ENCODE data around the gene CAMP.

The CAMP gene

DNA sequence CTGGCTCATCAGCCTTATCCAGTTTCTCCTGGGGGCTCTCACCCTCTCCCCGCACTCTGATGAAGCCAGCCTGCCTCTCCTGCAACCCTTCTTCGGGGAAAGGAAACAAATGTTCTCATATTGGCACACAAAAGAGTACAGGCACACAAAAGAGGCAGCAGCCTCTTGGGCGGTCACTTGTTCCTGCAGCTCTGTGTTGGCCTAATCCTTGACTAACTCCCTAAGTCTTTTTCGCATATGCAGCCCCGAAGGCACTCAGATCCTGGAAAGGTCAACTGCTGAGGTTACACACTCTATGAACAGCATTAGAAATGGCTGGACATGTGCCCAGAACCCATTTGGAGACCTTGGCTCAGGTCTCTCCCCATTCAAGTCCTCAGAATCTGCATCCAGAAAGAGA lies 7.4 kb upstream of the CAMP start:
- Histone ChIP-seq H3K27me3 (ENCODE audit: control insufficient read depth, insufficient read depth, low read length) (peaks cover 2% of the 10 kb centered on the region), H3K36me3 (ENCODE audit: control insufficient read depth, insufficient read depth, low read length) (no peaks in the 10 kb centered on the region), H3K4me1 (ENCODE audit: control insufficient read depth, insufficient read depth, low read length) (no peaks in the 10 kb centered on the region), H3K9ac (ENCODE audit: low read depth, low read length) (no peak overlapping the region), H3K4me3 (ENCODE audit: low read depth, low read length) (no peak overlapping the region), H3K9me3 (ENCODE audit: control insufficient read depth, insufficient read depth, low read length) (no peaks in the 10 kb centered on the region)

- peaks cover 2% of the 10 kb centered on the region for H3K27me3 ChIP-seq (ENCODE audit: control insufficient read depth, insufficient read depth, low read length)
- no peaks in the 10 kb centered on the region for H3K36me3 ChIP-seq (ENCODE audit: control insufficient read depth, insufficient read depth, low read length)
- H3K4me3 ChIP-seq (ENCODE audit: low read depth, low read length), result no peak overlapping the region
- H3K4me1 ChIP-seq (ENCODE audit: control insufficient read depth, insufficient read depth, low read length), result no peaks in the 10 kb centered on the region
- H3K9ac ChIP-seq (ENCODE audit: low read depth, low read length), result no peak overlapping the region
- no peaks in the 10 kb centered on the region for H3K9me3 ChIP-seq (ENCODE audit: control insufficient read depth, insufficient read depth, low read length)
Measured at GRCh38 chr3:48217449-48217848, 5.8 kb upstream of the CAMP start.

- Histone ChIP-seq H3K36me3 (ENCODE audit: control insufficient read depth, insufficient read depth, low read length) (no peaks in the 10 kb centered on the region), H3K4me1 (ENCODE audit: control insufficient read depth, insufficient read depth, low read length) (no peaks in the 10 kb centered on the region), H3K9me3 (ENCODE audit: control insufficient read depth, insufficient read depth, low read length) (no peaks in the 10 kb centered on the region), H3K27me3 (ENCODE audit: control insufficient read depth, insufficient read depth, low read length) (peaks cover 2% of the 10 kb centered on the region), H3K4me3 (ENCODE audit: low read depth, low read length) (no peak overlapping the region), H3K9ac (ENCODE audit: low read depth, low read length) (no peak overlapping the region)
Measured at GRCh38 chr3:48218537-48218936, 4.8 kb upstream of the CAMP start.

- H3K27me3 ChIP-seq (ENCODE audit: control insufficient read depth, insufficient read depth, low read length), result peaks cover 2% of the 10 kb centered on the region
- no peaks in the 10 kb centered on the region for H3K4me1 ChIP-seq (ENCODE audit: control insufficient read depth, insufficient read depth, low read length)
- H3K4me3 ChIP-seq (ENCODE audit: low read depth, low read length), result no peak overlapping the region
- H3K9ac ChIP-seq (ENCODE audit: low read depth, low read length), result no peak overlapping the region
- H3K36me3 ChIP-seq (ENCODE audit: control insufficient read depth, insufficient read depth, low read length), result no peaks in the 10 kb centered on the region
- H3K9me3 ChIP-seq (ENCODE audit: control insufficient read depth, insufficient read depth, low read length), result no peaks in the 10 kb centered on the region
Measured at GRCh38 chr3:48219543-48219942, 3.8 kb upstream of the CAMP start.

DNA sequence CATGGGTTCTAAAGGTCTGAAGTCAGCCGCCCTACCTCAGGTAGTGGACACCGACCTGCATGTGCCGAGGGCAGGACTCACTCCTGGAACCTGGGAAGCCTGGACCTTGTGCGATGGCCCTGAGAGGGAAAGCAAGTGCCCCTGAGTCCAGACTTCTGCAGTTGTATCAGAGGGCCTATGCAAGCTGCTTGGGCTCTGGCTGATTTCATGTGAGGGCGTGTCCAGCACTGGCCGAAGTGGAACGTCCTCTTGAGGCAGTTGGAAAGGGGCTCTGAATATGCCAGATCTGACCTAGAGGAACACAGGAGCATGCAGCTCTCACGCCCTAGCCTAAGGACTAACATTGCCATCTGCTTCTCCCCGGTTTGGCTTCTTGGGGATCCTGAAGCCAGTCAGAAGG lies 2.5 kb upstream of the CAMP start:
- Histone ChIP-seq H3K4me1 (ENCODE audit: control insufficient read depth, insufficient read depth, low read length) (no peaks in the 10 kb centered on the region), H3K4me3 (ENCODE audit: low read depth, low read length) (no peak overlapping the region), H3K9me3 (ENCODE audit: control insufficient read depth, insufficient read depth, low read length) (no peaks in the 10 kb centered on the region), H3K9ac (ENCODE audit: low read depth, low read length) (no peak overlapping the region), H3K36me3 (ENCODE audit: control insufficient read depth, insufficient read depth, low read length) (no peaks in the 10 kb centered on the region), H3K27me3 (ENCODE audit: control insufficient read depth, insufficient read depth, low read length) (peaks cover 2% of the 10 kb centered on the region)

DNA sequence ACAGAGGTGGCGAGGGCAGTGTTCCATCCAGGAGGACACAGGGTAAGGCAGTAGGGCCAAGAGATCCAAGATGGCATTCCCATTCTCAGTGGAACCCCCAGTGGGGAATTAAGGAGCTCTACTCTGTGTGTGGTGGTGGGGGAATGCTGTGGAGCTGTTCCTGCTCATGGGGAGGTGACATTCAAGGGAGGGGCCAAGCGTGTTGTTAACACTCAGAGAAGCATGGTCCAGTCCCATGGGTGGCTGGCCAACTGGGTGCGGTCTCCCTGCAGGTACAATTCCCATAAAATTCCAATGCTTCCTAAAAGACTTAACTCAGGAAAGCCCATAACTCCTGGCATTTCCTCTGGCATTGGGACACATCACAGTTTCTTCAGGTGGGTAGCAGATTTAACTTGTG lies 2.3 kb downstream of the CAMP start:
- H3K4me1 ChIP-seq (ENCODE audit: control insufficient read depth, insufficient read depth, low read length), result no peaks in the 10 kb centered on the region
- H3K9ac ChIP-seq (ENCODE audit: low read depth, low read length), result no peak overlapping the region
- H3K9me3 ChIP-seq (ENCODE audit: control insufficient read depth, insufficient read depth, low read length), result no peaks in the 10 kb centered on the region
- H3K4me3 ChIP-seq (ENCODE audit: low read depth, low read length), result no peak overlapping the region
- no peaks in the 10 kb centered on the region for H3K27me3 ChIP-seq (ENCODE audit: control insufficient read depth, insufficient read depth, low read length)
- H3K36me3 ChIP-seq (ENCODE audit: control insufficient read depth, insufficient read depth, low read length), result no peaks in the 10 kb centered on the region

GRCh38 chr3:48226939-48227338 lies 3.6 kb downstream of the CAMP start:
- Histone ChIP-seq H3K4me3 (ENCODE audit: low read depth, low read length) (no peak overlapping the region), H3K36me3 (ENCODE audit: control insufficient read depth, insufficient read depth, low read length) (no peaks in the 10 kb centered on the region), H3K4me1 (ENCODE audit: control insufficient read depth, insufficient read depth, low read length) (no peaks in the 10 kb centered on the region), H3K9me3 (ENCODE audit: control insufficient read depth, insufficient read depth, low read length) (no peaks in the 10 kb centered on the region), H3K27me3 (ENCODE audit: control insufficient read depth, insufficient read depth, low read length) (no peaks in the 10 kb centered on the region), H3K9ac (ENCODE audit: low read depth, low read length) (no peak overlapping the region)

- H3K4me3 ChIP-seq (ENCODE audit: low read depth, low read length), result no peak overlapping the region
Measured at GRCh38 chr3:48232232-48232631, 8.9 kb downstream of the CAMP start.

GRCh38 chr3:48232734-48233133 lies 9.4 kb downstream of the CAMP start:
- H3K36me3 ChIP-seq (ENCODE audit: control insufficient read depth, insufficient read depth, low read length), result no peaks in the 10 kb centered on the region
- H3K27me3 ChIP-seq (ENCODE audit: control insufficient read depth, insufficient read depth, low read length), result no peaks in the 10 kb centered on the region
- H3K9me3 ChIP-seq (ENCODE audit: control insufficient read depth, insufficient read depth, low read length), result no peaks in the 10 kb centered on the region
- peaks cover 6% of the 10 kb centered on the region for H3K4me1 ChIP-seq (ENCODE audit: control insufficient read depth, insufficient read depth, low read length)
- no peak overlapping the region for H3K9ac ChIP-seq (ENCODE audit: low read depth, low read length)
- no peak overlapping the region for H3K4me3 ChIP-seq (ENCODE audit: low read depth, low read length)

More at GRCh38 chr3:48232232-48232631, 8.9 kb downstream of the CAMP start:
- Histone ChIP-seq H3K27me3 (ENCODE audit: control insufficient read depth, insufficient read depth, low read length) (no peaks in the 10 kb centered on the region), H3K9me3 (ENCODE audit: control insufficient read depth, insufficient read depth, low read length) (no peaks in the 10 kb centered on the region), H3K9ac (ENCODE audit: low read depth, low read length) (no peak overlapping the region), H3K36me3 (ENCODE audit: control insufficient read depth, insufficient read depth, low read length) (no peaks in the 10 kb centered on the region), H3K4me1 (ENCODE audit: control insufficient read depth, insufficient read depth, low read length) (peaks cover 6% of the 10 kb centered on the region)

GRCh38 chr3:48233542-48233941 lies 10.2 kb downstream of the CAMP start:
- Histone ChIP-seq H3K4me1 (ENCODE audit: control insufficient read depth, insufficient read depth, low read length) (peaks cover 6% of the 10 kb centered on the region), H3K4me3 (ENCODE audit: low read depth, low read length) (no peak overlapping the region), H3K36me3 (ENCODE audit: control insufficient read depth, insufficient read depth, low read length) (no peaks in the 10 kb centered on the region), H3K27me3 (ENCODE audit: control insufficient read depth, insufficient read depth, low read length) (no peaks in the 10 kb centered on the region), H3K9me3 (ENCODE audit: control insufficient read depth, insufficient read depth, low read length) (no peaks in the 10 kb centered on the region), H3K9ac (ENCODE audit: low read depth, low read length) (no peak overlapping the region)

DNA sequence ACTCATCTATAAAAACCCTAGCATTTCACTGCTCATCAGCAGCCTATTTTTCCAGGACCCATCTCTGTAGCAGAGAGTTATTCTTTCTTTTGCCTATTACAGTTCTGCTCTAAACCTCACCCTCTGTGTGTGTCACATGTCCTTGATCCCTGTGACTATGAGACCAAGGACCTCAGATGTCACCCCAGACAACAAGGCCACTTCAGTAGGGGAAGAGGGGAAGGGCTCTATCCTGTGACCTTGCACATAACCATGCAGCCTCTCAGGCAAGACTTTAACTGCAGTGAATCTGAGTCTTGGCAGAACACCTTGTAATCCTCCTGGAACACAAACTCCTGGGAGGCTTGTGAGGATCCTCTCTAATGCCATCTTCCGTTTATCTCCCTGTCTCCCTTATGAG lies 13.2 kb downstream of the CAMP start:
- Histone ChIP-seq H3K4me3 (ENCODE audit: low read depth, low read length) (no peak overlapping the region), H3K4me1 (ENCODE audit: control insufficient read depth, insufficient read depth, low read length) (peaks cover 14% of the 10 kb centered on the region), H3K36me3 (ENCODE audit: control insufficient read depth, insufficient read depth, low read length) (no peaks in the 10 kb centered on the region), H3K9me3 (ENCODE audit: control insufficient read depth, insufficient read depth, low read length) (no peaks in the 10 kb centered on the region), H3K9ac (ENCODE audit: low read depth, low read length) (no peak overlapping the region), H3K27me3 (ENCODE audit: control insufficient read depth, insufficient read depth, low read length) (no peaks in the 10 kb centered on the region)

DNA sequence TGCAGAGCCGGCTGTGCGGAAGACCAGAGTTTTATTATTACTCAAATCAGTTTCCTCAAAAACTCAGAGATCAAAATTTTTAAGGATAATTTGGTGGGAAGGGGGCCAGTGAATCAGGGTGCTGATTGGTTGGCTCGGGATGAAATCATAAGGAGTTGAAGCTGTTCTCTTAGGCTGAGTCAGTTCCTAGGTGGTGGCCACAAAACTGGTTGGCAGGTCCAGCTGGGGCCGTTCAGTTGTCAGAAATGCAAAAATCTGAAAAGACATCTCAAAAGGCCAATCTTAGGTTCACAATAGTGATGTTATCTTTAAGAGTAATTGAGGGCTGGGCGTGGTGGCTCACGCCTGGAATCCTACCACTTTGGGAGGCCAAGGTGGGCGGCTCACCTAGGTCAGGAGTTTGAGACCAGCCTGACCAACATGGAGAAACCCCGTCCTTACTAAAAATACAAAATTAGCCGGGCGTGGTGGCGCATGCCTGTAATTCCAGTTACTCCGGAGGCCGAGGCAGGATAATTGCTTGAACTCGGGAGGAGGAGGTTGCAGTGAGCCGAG lies 15.3 kb downstream of the CAMP start:
- Histone ChIP-seq H3K4me3 (ENCODE audit: low read depth, low read length) (no peak overlapping the region), H3K9ac (ENCODE audit: low read depth, low read length) (no peak overlapping the region), H3K9me3 (ENCODE audit: control insufficient read depth, insufficient read depth, low read length) (no peaks in the 10 kb centered on the region), H3K27me3 (ENCODE audit: control insufficient read depth, insufficient read depth, low read length) (no peaks in the 10 kb centered on the region), H3K4me1 (ENCODE audit: control insufficient read depth, insufficient read depth, low read length) (peaks cover 13% of the 10 kb centered on the region), H3K36me3 (ENCODE audit: control insufficient read depth, insufficient read depth, low read length) (peaks cover 2% of the 10 kb centered on the region)
